Astrocyte (in vitro differentiated cells and primary cell): ENCODE measurements around the gene GDF2.

Experiments used
- EZH2 ChIP-seq: IDR thresholded peaks from 2 replicates; pipeline ENCODE4 v1.6.1; 2012; ENCODE audit warnings: mild to moderate bottlenecking, low read length, inconsistent platforms; ENCODE audit not compliant: insufficient read depth
- TF ChIP-seq, protein P1 (sequence below): IDR thresholded peaks from 2 replicates; pipeline ENCODE4 v1.5.1; 2011; ENCODE audit warnings: low read depth, mild to moderate bottlenecking, inconsistent platforms, low read length, moderate library complexity; ENCODE audit not compliant: insufficient read depth

DNA sequence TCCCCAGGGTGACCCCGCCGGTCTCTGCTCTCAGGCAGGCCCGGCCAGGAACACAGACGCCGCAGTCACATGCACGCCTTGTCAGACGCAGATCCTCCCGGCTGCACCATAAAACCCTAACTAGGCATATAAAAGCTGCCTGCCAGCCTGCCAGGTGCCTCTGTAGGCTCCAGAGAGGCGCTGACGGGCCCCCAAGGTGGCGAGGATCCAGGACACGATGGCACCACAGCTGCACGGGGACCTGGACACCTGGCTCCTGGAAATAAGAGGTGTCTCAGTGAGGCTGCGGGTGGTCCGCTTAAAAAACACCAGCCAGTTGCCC lies 44.1 kb upstream of the GDF2 start:
- TF ChIP-seq, protein P1, sequence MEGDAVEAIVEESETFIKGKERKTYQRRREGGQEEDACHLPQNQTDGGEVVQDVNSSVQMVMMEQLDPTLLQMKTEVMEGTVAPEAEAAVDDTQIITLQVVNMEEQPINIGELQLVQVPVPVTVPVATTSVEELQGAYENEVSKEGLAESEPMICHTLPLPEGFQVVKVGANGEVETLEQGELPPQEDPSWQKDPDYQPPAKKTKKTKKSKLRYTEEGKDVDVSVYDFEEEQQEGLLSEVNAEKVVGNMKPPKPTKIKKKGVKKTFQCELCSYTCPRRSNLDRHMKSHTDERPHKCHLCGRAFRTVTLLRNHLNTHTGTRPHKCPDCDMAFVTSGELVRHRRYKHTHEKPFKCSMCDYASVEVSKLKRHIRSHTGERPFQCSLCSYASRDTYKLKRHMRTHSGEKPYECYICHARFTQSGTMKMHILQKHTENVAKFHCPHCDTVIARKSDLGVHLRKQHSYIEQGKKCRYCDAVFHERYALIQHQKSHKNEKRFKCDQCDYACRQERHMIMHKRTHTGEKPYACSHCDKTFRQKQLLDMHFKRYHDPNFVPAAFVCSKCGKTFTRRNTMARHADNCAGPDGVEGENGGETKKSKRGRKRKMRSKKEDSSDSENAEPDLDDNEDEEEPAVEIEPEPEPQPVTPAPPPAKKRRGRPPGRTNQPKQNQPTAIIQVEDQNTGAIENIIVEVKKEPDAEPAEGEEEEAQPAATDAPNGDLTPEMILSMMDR: no peak
- no peak for TF ChIP-seq EZH2
